SK-N-SH (cell line): ENCODE data around the gene FBLIM1. TPM values are rescaled to one million over a fixed set of nuclear protein-coding genes. Genes with fewer than 3 reads are reported as not detected.

Experiments
- CTCF ChIA-PET: fragments of 300-600, 350-600 bp; formaldehyde crosslinking; extraction: SDS; loops from one replicate; lab custom pipeline; 2021; lab: Yijun Ruan, JAX
- POLR2A ChIA-PET: fragments of 350-600 bp; sonication (Branson Sonifier 250); formaldehyde crosslinking; extraction: SDS; loops from one replicate; lab custom pipeline; 2020; ENCODE audit warnings: antibody characterized with exemption, inconsistent platforms; lab: Yijun Ruan, JAX
- DNase-seq: peaks from one replicate; pipeline ENCODE4 v3.0.0; 2012
- H2AFZ ChIP-seq: fragments of 200-600 bp; sonication (generic); 2 replicates; pipeline ENCODE4 v1.8.1; 2016; ENCODE audit warnings: antibody characterized with exemption, mild to moderate bottlenecking, low read depth
- H3F3A ChIP-seq: fragments of 200-600 bp; sonication (generic); replicated peaks from 2 replicates; pipeline ENCODE3; 2016; ENCODE audit warnings: antibody characterized with exemption, mild to moderate bottlenecking; ENCODE audit not compliant: insufficient read depth
- H3K27ac ChIP-seq, 2 experiments: fragments of 200-500 bp in 1 of 2; fragments of 200-600 bp in 1 of 2; sonication (Bioruptor generic) in 1 of 2; sonication (generic), shearing (Covaris generic) in 1 of 2; 2 replicates each; pipeline versions ENCODE4 v1.5.1 to v1.6.1; 2014 to 2016; ENCODE audit warnings: low read depth in 2 of 2, inconsistent platforms in 1 of 2, low read length in 1 of 2, mild to moderate bottlenecking in 1 of 2, mixed read lengths in 1 of 2
- H3K27me3 ChIP-seq: fragments of 200-600 bp; sonication (generic), shearing (Covaris generic); 2 replicates; pipeline ENCODE4 v1.6.1; 2016; ENCODE audit warnings: mixed run types; ENCODE audit not compliant: insufficient read depth
- H3K36me3 ChIP-seq, 2 experiments: fragments of 200-500 bp in 1 of 2; fragments of 200-600 bp in 1 of 2; sonication (Bioruptor generic) in 1 of 2; sonication (generic) in 1 of 2; replicated peaks in 1 of 2; 2 replicates each; pipeline versions ENCODE3 to v1.5.1; 2014 to 2016; ENCODE audit warnings: low read length in 1 of 2, mild to moderate bottlenecking in 1 of 2; ENCODE audit not compliant: insufficient read depth in 2 of 2, control insufficient read depth in 1 of 2
- H3K4me1 ChIP-seq, 2 experiments: fragments of 200-500 bp in 1 of 2; fragments of 200-600 bp in 1 of 2; sonication (Bioruptor generic) in 1 of 2; sonication (generic), shearing (Covaris generic) in 1 of 2; 2 replicates each; pipeline versions ENCODE4 v1.5.1 to v1.6.1; 2014 to 2016; ENCODE audit warnings: low read depth in 1 of 2, low read length in 1 of 2, mixed run types in 1 of 2; ENCODE audit not compliant: insufficient read depth in 2 of 2, control insufficient read depth in 1 of 2
- H3K4me2 ChIP-seq: fragments of 200-600 bp; sonication (generic), shearing (Covaris generic); 2 replicates; pipeline ENCODE4 v1.6.1; 2017; ENCODE audit warnings: mixed run types
- H3K4me3 ChIP-seq, 2 experiments: fragments of 200-500 bp in 1 of 2; fragments of 200-600 bp in 1 of 2; sonication (Bioruptor generic) in 1 of 2; sonication (generic), shearing (Covaris generic) in 1 of 2; 2 replicates each; pipeline versions ENCODE4 v1.5.1 to v1.8.1; 2014 to 2016; ENCODE audit warnings: low read depth in 2 of 2, inconsistent platforms in 1 of 2, low read length in 1 of 2, mild to moderate bottlenecking in 1 of 2, mixed read lengths in 1 of 2, moderate library complexity in 1 of 2
- H3K79me2 ChIP-seq: fragments of 200-600 bp; sonication (generic); 2 replicates; pipeline ENCODE4 v1.8.1; 2017; ENCODE audit warnings: mild to moderate bottlenecking; ENCODE audit not compliant: insufficient read depth
- H3K9ac ChIP-seq: fragments of 200-600 bp; sonication (generic); 2 replicates; pipeline ENCODE4 v1.6.1; 2017; ENCODE audit warnings: mixed run types
- H3K9me2 ChIP-seq: fragments of 200-600 bp; sonication (generic); 2 replicates; pipeline ENCODE4 v1.6.1; 2017; ENCODE audit warnings: mixed run types
- H3K9me3 ChIP-seq: fragments of 200-600 bp; sonication (generic); 2 replicates; pipeline ENCODE4 v1.6.1; 2017; ENCODE audit warnings: mixed run types, mild to moderate bottlenecking, moderate library complexity
- H4K20me1 ChIP-seq: fragments of 200-600 bp; sonication (generic); 2 replicates; pipeline ENCODE4 v1.6.1; 2017; ENCODE audit warnings: mild to moderate bottlenecking, mixed run types; ENCODE audit not compliant: insufficient read depth
- CHD2 ChIP-seq: fragments of 150-350 bp; IDR thresholded peaks from 2 replicates; pipeline ENCODE4 v1.6.1; 2018; ENCODE audit warnings: low read length; ENCODE audit not compliant: partially characterized antibody
- ELF1 ChIP-seq: IDR thresholded peaks from 2 replicates; pipeline ENCODE4 v1.4.0; 2012
- FOXJ3 ChIP-seq: sonication (generic); formaldehyde crosslinking; IDR thresholded peaks from 2 replicates; pipeline ENCODE4 v1.5.1; 2020; ENCODE audit warnings: mild to moderate bottlenecking, missing genetic modification reagents
- FOXM1 ChIP-seq: IDR thresholded peaks from 2 replicates; pipeline ENCODE4 v1.4.0; 2012; ENCODE audit warnings: low read depth, mild to moderate bottlenecking
- GABPA ChIP-seq: IDR thresholded peaks from 2 replicates; pipeline ENCODE4 v1.4.0; 2012; ENCODE audit warnings: low read depth, mild to moderate bottlenecking
- MXI1 ChIP-seq: IDR thresholded peaks from 2 replicates; pipeline ENCODE4 v1.6.1; 2012; ENCODE audit warnings: mild to moderate bottlenecking, low read depth, low read length, improper control_type of control experiment
- NRF1 ChIP-seq: IDR thresholded peaks from 2 replicates; pipeline ENCODE4 v1.6.1; 2012; ENCODE audit warnings: low read depth, mild to moderate bottlenecking, low read length
- RAD21 ChIP-seq: IDR thresholded peaks from 2 replicates; pipeline ENCODE4 v1.6.1; 2012; ENCODE audit warnings: mild to moderate bottlenecking, low read length
- RFX5 ChIP-seq: IDR thresholded peaks from 2 replicates; pipeline ENCODE4 v1.6.1; 2012; ENCODE audit warnings: mild to moderate bottlenecking, improper control_type of control experiment, low read length
- RXRA ChIP-seq: IDR thresholded peaks from 2 replicates; pipeline ENCODE4 v1.4.0; 2012; ENCODE audit warnings: low read depth, mild to moderate bottlenecking, borderline replicate concordance
- SIN3A ChIP-seq: IDR thresholded peaks from 2 replicates; pipeline ENCODE4 v1.6.1; 2012; ENCODE audit warnings: low read depth, mild to moderate bottlenecking, low read length, moderate library complexity, borderline replicate concordance
- SMC3 ChIP-seq: IDR thresholded peaks from 2 replicates; pipeline ENCODE4 v1.6.1; 2012; ENCODE audit warnings: low read depth, low read length, improper control_type of control experiment
- TAF1 ChIP-seq: IDR thresholded peaks from 2 replicates; pipeline ENCODE4 v1.6.1; 2012; ENCODE audit warnings: low read depth, mild to moderate bottlenecking, low read length, moderate library complexity, borderline replicate concordance
- WGBS: methylation state at CpG from one replicate; pipeline ENCODE4 v1.1.6; 2017; ENCODE audit warnings: low lambda C conversion rate; 5-methylcytosine and 5-hydroxymethylcytosine counted together
- polyA plus RNA-seq, 3 experiments: library from polyadenylated mRNA; depleted of rRNA; stranded (reverse); fragments of >200 nt; gene quantifications; 2 replicates each; pipeline ENCODE4 v1.2.3, GENCODE V29; 2012
- TF ChIP-seq, protein P1 (sequence below): IDR thresholded peaks from 2 replicates; pipeline ENCODE4; 2012
- TF ChIP-seq, protein P2 (sequence below): fragments of 150-350 bp; IDR thresholded peaks from 2 replicates; pipeline ENCODE4 v1.6.1; 2017; ENCODE audit warnings: antibody characterized with exemption, low read length, low read depth, borderline replicate concordance
- TF ChIP-seq, protein P3 (sequence below): IDR thresholded peaks from 2 replicates; pipeline ENCODE4 v1.4.0; 2012; ENCODE audit warnings: low read depth, borderline replicate concordance
- TF ChIP-seq, protein P4 (sequence below): fragments of 150-350 bp; IDR thresholded peaks from 2 replicates; pipeline ENCODE4 v1.6.1; 2016; ENCODE audit warnings: mild to moderate bottlenecking, low read depth, low read length

Gene FBLIM1
- polyA plus RNA-seq, 1 of the 3 experiments (the other 2 are of a cell fraction): 89.8 TPM

DNA sequence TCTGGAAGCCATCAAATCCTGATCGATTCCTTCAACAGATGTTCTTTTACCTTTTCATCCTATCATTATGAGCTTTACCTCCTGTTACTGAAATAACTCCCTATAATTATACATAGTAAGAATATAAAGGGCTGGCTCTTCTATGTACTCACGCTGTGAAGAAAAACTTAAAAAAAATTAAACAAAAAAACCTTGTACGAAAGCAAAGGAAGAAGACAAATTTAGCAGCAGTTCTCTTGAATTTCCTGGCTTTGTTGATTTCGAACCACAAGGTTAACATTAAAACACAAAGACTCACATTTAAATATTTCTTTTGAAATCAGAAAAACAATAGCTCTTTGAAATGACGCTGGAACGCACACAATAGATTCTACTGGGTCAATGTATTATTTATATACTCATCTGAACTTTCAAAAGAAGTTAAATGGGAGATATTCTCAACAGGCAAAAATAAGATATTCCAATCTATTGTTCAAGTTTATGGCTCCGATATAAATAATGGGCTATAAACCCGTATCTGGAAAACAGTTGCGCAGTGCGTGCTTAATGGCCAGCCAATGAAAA lies 75.3 kb downstream of the FBLIM1 start:
- no peaks in the 10 kb centered on the region for H3K9me2 ChIP-seq
- H3K27me3 ChIP-seq: no peaks in the 10 kb centered on the region
- DNase-seq: no peak
- WGBS: under 1% methylated on average over 10 of the region's 10 CpGs
- ChIA-PET POLR2A (interaction anchor here (0.6 to 2.3 kb wide), 9 partner anchors 11 to 1624 kb away, joined by 3 to 19 read pairs (median 5); partner anchors contain the start of gene SPEN), CTCF (interaction anchor here (0.7 to 2.3 kb wide), 5 partner anchors 10 to 379 kb away, joined by 3 to 15 read pairs (median 3); no protein-coding TSS in a partner anchor)
- peak overlapping the region; percentile 81 for H2AFZ ChIP-seq
- peak overlapping the region; percentile 100 for H3K4me2 ChIP-seq
- peak overlapping the region; percentile 61 to 98 for H3K4me3 ChIP-seq
- H3K79me2 ChIP-seq: peaks cover 27% of the 10 kb centered on the region
- peaks cover 0 to 6% of the 10 kb centered on the region in 2 experiments for H3K36me3 ChIP-seq
- no peak for TF ChIP-seq CHD2
- TF ChIP-seq NRF1: peak; percentile 57
- TF ChIP-seq, protein P1, sequence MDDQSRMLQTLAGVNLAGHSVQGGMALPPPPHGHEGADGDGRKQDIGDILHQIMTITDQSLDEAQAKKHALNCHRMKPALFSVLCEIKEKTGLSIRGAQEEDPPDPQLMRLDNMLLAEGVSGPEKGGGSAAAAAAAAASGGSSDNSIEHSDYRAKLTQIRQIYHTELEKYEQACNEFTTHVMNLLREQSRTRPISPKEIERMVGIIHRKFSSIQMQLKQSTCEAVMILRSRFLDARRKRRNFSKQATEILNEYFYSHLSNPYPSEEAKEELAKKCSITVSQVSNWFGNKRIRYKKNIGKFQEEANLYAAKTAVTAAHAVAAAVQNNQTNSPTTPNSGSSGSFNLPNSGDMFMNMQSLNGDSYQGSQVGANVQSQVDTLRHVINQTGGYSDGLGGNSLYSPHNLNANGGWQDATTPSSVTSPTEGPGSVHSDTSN: no peak
- no peak for TF ChIP-seq RXRA
- TF ChIP-seq RFX5: 0 out of 2 replicates have a peak, but pooled peaks have one; percentile 73
- no peak for TF ChIP-seq FOXM1
- no peak for TF ChIP-seq FOXJ3 (CRISPR knock-in tag)
- H4K20me1 ChIP-seq: no peaks in the 10 kb centered on the region
- peaks cover 34% of the 10 kb centered on the region for H3F3A ChIP-seq
- no peaks in the 10 kb centered on the region; the same call in 1 of the 2 replicates for H3K9me3 ChIP-seq
- H3K27ac ChIP-seq: peak overlapping the region; percentile 98 to 100
- peaks cover 3 to 12% of the 10 kb centered on the region in 2 experiments; a peak in 2 of 4 replicates for H3K4me1 ChIP-seq
- peak overlapping the region; percentile 99 for H3K9ac ChIP-seq

DNA sequence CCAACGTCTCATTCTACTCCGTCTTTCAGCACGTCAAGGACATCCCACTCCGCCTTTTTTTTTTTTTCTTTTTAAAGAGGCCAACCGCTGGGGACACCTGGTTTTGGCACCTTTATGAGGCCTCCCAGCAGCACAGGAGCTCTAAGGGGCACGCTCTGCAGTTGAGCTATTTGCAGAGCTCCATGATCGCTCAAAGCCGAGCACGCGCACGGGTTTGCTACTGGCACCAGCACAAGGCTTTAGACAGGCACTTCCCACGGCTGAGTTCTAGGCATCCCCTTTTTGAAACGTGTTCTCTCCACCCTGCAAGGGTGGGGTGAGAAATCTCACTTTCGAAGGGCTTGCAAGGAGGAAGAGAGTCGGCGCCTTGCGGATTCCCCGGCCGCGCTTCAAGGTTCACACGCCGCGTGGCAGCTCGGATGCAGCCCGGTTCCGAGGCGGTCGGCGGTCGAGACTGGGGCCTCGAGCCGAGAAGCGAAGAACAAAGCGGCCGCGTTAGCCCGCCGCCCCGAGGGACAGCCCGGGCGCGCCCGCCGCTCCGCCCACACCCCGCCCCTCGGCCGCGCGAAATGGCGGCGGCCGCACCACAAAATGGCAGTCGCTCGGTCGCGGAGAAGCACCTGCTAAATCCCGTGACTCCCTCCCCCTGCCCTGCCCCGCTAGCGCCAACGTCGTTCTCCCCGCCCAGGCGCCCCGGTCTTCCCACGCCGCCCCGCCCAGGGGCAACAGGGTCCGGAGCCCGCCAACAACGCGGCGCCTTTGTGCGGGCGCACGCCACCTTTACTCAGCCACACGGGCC lies 76.0 kb downstream of the FBLIM1 start:
- peaks cover 3 to 12% of the 10 kb centered on the region in 2 experiments; a peak in 2 of 4 replicates for H3K4me1 ChIP-seq
- H3K36me3 ChIP-seq: peaks cover 0 to 6% of the 10 kb centered on the region in 2 experiments
- 1% methylated on average over 12 of the region's 77 CpGs for WGBS
- DNase-seq: peak; percentile 89
- POLR2A ChIA-PET: interaction anchor here (0.5 to 2.3 kb wide), 10 partner anchors 10 to 1623 kb away, joined by 3 to 19 read pairs (median 4); partner anchors contain the start of gene SPEN
- H3K4me2 ChIP-seq: peak overlapping the region; percentile 100
- peak overlapping the region; percentile 61 to 98 for H3K4me3 ChIP-seq
- peak overlapping the region; percentile 98 to 100 for H3K27ac ChIP-seq
- peaks cover 27% of the 10 kb centered on the region for H3K79me2 ChIP-seq
- H3K9me2 ChIP-seq: no peaks in the 10 kb centered on the region
- peak overlapping the region; percentile 99 for H3K9ac ChIP-seq
- H4K20me1 ChIP-seq: no peaks in the 10 kb centered on the region
- H3K9me3 ChIP-seq: no peaks in the 10 kb centered on the region; the same call in 1 of the 2 replicates
- H3F3A ChIP-seq: peaks cover 34% of the 10 kb centered on the region
- no peaks in the 10 kb centered on the region for H3K27me3 ChIP-seq
- peak overlapping the region; percentile 83 for H2AFZ ChIP-seq
- CTCF ChIA-PET: interaction anchor here (1.1 to 1.6 kb wide), 3 partner anchors 15 to 142 kb away, joined by 3 to 4 read pairs (median 4); no protein-coding TSS in a partner anchor
- TF ChIP-seq GABPA (no peak), RFX5 (no peak; the same call in 1 of the 2 replicates), RXRA (no peak), TAF1 (peak; percentile 91), RAD21 (no peak), MXI1 (peak; percentile 65), SIN3A (peak; percentile 79; the same call in 1 of the 2 replicates), FOXJ3 (CRISPR knock-in tag) (peak; percentile 31; the same call in 1 of the 2 replicates), NRF1 (no peak; the same call in 1 of the 2 replicates), ELF1 (no peak; the same call in 1 of the 2 replicates), SMC3 (no peak)
- TF ChIP-seq, protein P2, sequence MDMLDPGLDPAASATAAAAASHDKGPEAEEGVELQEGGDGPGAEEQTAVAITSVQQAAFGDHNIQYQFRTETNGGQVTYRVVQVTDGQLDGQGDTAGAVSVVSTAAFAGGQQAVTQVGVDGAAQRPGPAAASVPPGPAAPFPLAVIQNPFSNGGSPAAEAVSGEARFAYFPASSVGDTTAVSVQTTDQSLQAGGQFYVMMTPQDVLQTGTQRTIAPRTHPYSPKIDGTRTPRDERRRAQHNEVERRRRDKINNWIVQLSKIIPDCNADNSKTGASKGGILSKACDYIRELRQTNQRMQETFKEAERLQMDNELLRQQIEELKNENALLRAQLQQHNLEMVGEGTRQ: no peak
- TF ChIP-seq, protein P3, sequence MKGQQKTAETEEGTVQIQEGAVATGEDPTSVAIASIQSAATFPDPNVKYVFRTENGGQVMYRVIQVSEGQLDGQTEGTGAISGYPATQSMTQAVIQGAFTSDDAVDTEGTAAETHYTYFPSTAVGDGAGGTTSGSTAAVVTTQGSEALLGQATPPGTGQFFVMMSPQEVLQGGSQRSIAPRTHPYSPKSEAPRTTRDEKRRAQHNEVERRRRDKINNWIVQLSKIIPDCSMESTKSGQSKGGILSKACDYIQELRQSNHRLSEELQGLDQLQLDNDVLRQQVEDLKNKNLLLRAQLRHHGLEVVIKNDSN: no peak
- TF ChIP-seq, protein P4, sequence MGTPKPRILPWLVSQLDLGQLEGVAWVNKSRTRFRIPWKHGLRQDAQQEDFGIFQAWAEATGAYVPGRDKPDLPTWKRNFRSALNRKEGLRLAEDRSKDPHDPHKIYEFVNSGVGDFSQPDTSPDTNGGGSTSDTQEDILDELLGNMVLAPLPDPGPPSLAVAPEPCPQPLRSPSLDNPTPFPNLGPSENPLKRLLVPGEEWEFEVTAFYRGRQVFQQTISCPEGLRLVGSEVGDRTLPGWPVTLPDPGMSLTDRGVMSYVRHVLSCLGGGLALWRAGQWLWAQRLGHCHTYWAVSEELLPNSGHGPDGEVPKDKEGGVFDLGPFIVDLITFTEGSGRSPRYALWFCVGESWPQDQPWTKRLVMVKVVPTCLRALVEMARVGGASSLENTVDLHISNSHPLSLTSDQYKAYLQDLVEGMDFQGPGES: no peak
